GM12873 (cell line): ENCODE data around the gene TMEM171.

Source experiments
- CTCF ChIP-seq: IDR thresholded peaks from 2 replicates; pipeline ENCODE4 v1.5.1; 2012; ENCODE audit warnings: low read depth, mild to moderate bottlenecking, moderate library complexity, low read length, control low read depth; ENCODE audit not compliant: insufficient read depth; ENCODE audit errors: missing control alignments

Gene TMEM171

GRCh38 chr5:73119451-73120157, 771 bp upstream of the TMEM171 start:
- TF ChIP-seq CTCF: no peak

GRCh38 chr5:73121119-73121463, 716 bp downstream of the TMEM171 start:
- TF ChIP-seq CTCF: no peak

- no peak for TF ChIP-seq CTCF
Measured at GRCh38 chr5:73122875-73123810, 2.8 kb downstream of the TMEM171 start.

GRCh38 chr5:73125289-73125688, 4.9 kb downstream of the TMEM171 start:
- TF ChIP-seq CTCF: no peak

GRCh38 chr5:73126381-73126780, 6.0 kb downstream of the TMEM171 start:
- TF ChIP-seq CTCF: no peak

GRCh38 chr5:73126957-73127356, 6.6 kb downstream of the TMEM171 start:
- TF ChIP-seq CTCF: no peak

GRCh38 chr5:73129143-73129542, 8.8 kb downstream of the TMEM171 start:
- no peak for TF ChIP-seq CTCF
